DOHH2 (cell line): ENCODE data around the gene TMEM181.

Experiments
- EZH2phosphoT487 ChIP-seq: fragments of 200-600 bp; sonication (generic); IDR thresholded peaks from 2 replicates; pipeline ENCODE4 v1.6.1; 2017; ENCODE audit warnings: borderline replicate concordance, mild to moderate bottlenecking, antibody characterized with exemption, low read length, moderate library complexity, mixed read lengths
- TF ChIP-seq, protein P1 (sequence below): fragments of 200-600 bp; sonication (generic); IDR thresholded peaks from one replicate; pipeline ENCODE4 v1.5.1; 2014; ENCODE audit warnings: antibody characterized with exemption, mild to moderate bottlenecking, low read depth, low read length; ENCODE audit not compliant: poor library complexity, severe bottlenecking

- TF ChIP-seq, protein P1, sequence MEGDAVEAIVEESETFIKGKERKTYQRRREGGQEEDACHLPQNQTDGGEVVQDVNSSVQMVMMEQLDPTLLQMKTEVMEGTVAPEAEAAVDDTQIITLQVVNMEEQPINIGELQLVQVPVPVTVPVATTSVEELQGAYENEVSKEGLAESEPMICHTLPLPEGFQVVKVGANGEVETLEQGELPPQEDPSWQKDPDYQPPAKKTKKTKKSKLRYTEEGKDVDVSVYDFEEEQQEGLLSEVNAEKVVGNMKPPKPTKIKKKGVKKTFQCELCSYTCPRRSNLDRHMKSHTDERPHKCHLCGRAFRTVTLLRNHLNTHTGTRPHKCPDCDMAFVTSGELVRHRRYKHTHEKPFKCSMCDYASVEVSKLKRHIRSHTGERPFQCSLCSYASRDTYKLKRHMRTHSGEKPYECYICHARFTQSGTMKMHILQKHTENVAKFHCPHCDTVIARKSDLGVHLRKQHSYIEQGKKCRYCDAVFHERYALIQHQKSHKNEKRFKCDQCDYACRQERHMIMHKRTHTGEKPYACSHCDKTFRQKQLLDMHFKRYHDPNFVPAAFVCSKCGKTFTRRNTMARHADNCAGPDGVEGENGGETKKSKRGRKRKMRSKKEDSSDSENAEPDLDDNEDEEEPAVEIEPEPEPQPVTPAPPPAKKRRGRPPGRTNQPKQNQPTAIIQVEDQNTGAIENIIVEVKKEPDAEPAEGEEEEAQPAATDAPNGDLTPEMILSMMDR: no peak
- TF ChIP-seq EZH2phosphoT487: no peak
These were observed 40.6 kb upstream of the TMEM181 start for GRCh38 chr6:158519300-158519699.
